ENCODE measurements around the gene NLRP1. TPM values are rescaled to one million over a fixed set of nuclear protein-coding genes. Genes with fewer than 3 reads are reported as not detected.
"Not testable (repeated sequence)": the region's sequence is repeated elsewhere in the genome, so short reads cannot be mapped to it uniquely, and the experiment has no call there.

Gene NLRP1
- total and polyA plus RNA-seq, 7 donors = 2.7 to 5.7 (median 3.4) TPM

DNA sequence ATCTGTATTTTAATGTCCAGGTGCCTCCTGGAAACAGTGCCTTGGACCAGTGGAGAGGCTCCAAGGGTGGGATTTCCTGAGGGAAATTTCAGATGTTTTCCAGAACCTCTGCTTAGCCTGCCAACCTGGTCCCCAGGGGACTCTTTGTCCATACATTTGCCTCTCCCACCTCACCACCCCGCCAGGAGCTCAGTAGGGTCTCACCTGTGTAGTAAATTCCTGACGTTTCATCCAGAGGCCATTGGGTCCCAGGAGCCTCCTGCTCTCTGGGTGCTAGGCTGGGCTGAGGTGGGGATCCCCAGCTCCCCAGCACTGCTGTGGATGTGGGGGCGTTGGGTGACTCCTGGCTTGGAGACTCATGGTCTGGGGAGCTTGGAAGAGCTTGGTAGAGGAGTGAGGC lies 2.7 kb downstream of the NLRP1 start:
- H3K4me3 ChIP-seq = no peak overlapping the region
- ATAC-seq (no peak), DNase-seq (no peak)
- intact Hi-C loops (cut with DNase I) = no loop called here
- no peaks in the 10 kb centered on the region for H3K27me3 ChIP-seq (ENCODE audit: insufficient read depth in 3 of 3, low read length in 2 of 3)
- peaks cover 0 to 4% of the 10 kb centered on the region in 2 donors for H3K36me3 ChIP-seq (ENCODE audit: insufficient read depth in 1 of 2, low read depth in 1 of 2)
- WGBS, 3 donors = 64 to 78% (median 67%) methylated on average over 3 of the region's 3 CpGs
- H3K27ac ChIP-seq = no peak overlapping the region
- H3K4me1 ChIP-seq = peaks cover 21% of the 10 kb centered on the region
- H3K9me3 ChIP-seq = no peaks in the 10 kb centered on the region
- no peak for TF ChIP-seq CTCF (IDR thresholded peaks at IDR 0.05)

DNA sequence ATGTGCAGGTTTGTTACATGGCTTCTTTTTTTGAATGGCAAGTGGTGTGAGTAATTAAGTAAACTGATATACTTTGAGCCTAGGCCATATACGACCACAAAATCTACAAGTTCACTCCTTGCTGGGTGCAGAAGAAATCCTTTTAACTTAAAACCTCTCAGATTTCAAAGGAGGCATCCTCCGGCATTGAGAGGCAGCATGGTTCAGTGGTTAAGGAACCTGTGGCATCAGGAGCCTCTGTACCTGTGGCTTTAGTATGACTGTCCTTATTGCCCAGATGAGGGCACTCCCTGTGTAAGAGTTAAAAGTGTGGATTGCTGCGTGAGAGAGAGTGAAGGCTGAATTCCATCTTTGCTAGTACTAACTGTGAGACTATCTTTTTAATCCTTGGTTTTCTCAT lies 3.3 kb downstream of the NLRP1 start:
- Histone ChIP-seq H3K27me3 (ENCODE audit: insufficient read depth in 3 of 3, low read length in 2 of 3) (no peaks in the 10 kb centered on the region), H3K9me3 (no peaks in the 10 kb centered on the region), H3K27ac (no peak overlapping the region), H3K36me3 (ENCODE audit: insufficient read depth in 1 of 2, low read depth in 1 of 2) (peaks cover 0 to 4% of the 10 kb centered on the region in 2 donors), H3K4me3 (no peak overlapping the region), H3K4me1 (peaks cover 14% of the 10 kb centered on the region)
- no peak for TF ChIP-seq CTCF (IDR thresholded peaks at IDR 0.05)
- DNase-seq (no peak), ATAC-seq (no peak)
- intact Hi-C loops (cut with DNase I) = no loop called here
- 42 to 54% (median 43%) methylated on average over 3 of the region's 3 CpGs for WGBS, 3 donors

- H3K27me3 ChIP-seq (ENCODE audit: insufficient read depth in 3 of 3, low read length in 2 of 3) = no peaks in the 10 kb centered on the region
- H3K4me1 ChIP-seq = peaks cover 8% of the 10 kb centered on the region
- DNase-seq (no peak), ATAC-seq (no peak)
- peaks cover 0 to 4% of the 10 kb centered on the region in 2 donors for H3K36me3 ChIP-seq (ENCODE audit: insufficient read depth in 1 of 2, low read depth in 1 of 2)
- no peak for TF ChIP-seq CTCF (IDR thresholded peaks at IDR 0.05)
- intact Hi-C loops (cut with DNase I) = no loop called here
- no peaks in the 10 kb centered on the region for H3K9me3 ChIP-seq
- H3K27ac ChIP-seq = no peak overlapping the region
- no peak overlapping the region for H3K4me3 ChIP-seq
These were observed 3.9 kb downstream of the NLRP1 start for GRCh38 chr17:5580367-5580766.

DNA sequence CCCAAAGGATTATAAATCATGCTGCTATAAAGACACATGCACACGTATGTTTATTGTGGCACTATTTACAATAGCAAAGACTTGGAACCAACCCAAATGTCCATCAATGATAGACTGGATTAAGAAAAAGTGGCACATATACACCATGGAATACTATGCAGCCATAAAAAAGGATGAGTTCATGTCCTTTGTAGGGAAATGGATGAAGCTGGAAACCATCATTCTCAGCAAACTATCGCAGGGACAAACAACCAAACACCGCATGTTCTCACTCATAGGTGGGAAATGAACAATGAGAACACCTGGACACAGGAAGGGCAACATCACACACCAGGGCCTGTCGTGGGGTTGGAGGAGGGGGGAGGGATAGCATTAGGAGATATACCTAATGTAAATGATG lies 5.5 kb downstream of the NLRP1 start:
- WGBS, 3 donors = 89 to 91% (median 91%) methylated on average over 3 of the region's 4 CpGs
- ATAC-seq; H3K27ac ChIP-seq; intact Hi-C loops (cut with DNase I); H3K9me3 ChIP-seq; DNase-seq; H3K27me3 ChIP-seq (ENCODE audit: insufficient read depth in 3 of 3, low read length in 2 of 3); H3K36me3 ChIP-seq (ENCODE audit: insufficient read depth in 1 of 2, low read depth in 1 of 2); H3K4me1 ChIP-seq; H3K4me3 ChIP-seq: not testable (repeated sequence)

- H3K4me3 ChIP-seq; H3K36me3 ChIP-seq (ENCODE audit: insufficient read depth in 1 of 2, low read depth in 1 of 2): not testable (repeated sequence)
- 92 to 93% (median 92%) methylated on average over 6 to 7 of the region's 7 CpGs for WGBS, 3 donors
These were observed 11.3 kb downstream of the NLRP1 start for GRCh38 chr17:5573017-5573416.

GRCh38 chr17:5571281-5571680 lies 13.0 kb downstream of the NLRP1 start:
- no peak for ATAC-seq
- H3K27ac ChIP-seq = no peak overlapping the region
- 87 to 97% (median 92%) methylated on average over 1 of the region's 1 CpG for WGBS, 3 donors
- no peaks in the 10 kb centered on the region for H3K27me3 ChIP-seq (ENCODE audit: insufficient read depth in 3 of 3, low read length in 2 of 3)
- no peak for TF ChIP-seq CTCF (IDR thresholded peaks at IDR 0.05)
- H3K36me3 ChIP-seq (ENCODE audit: insufficient read depth in 1 of 2, low read depth in 1 of 2) = no peaks in the 10 kb centered on the region
- H3K4me1 ChIP-seq = no peaks in the 10 kb centered on the region
- H3K9me3 ChIP-seq = no peaks in the 10 kb centered on the region
- H3K4me3 ChIP-seq = no peak overlapping the region
- intact Hi-C loops (cut with DNase I) = no loop called here
- no peak for DNase-seq

More at GRCh38 chr17:5573017-5573416, 11.3 kb downstream of the NLRP1 start:
- intact Hi-C loops (cut with DNase I); H3K27ac ChIP-seq; H3K4me1 ChIP-seq; DNase-seq; ATAC-seq; H3K9me3 ChIP-seq; H3K27me3 ChIP-seq (ENCODE audit: insufficient read depth in 3 of 3, low read length in 2 of 3): not testable (repeated sequence)

Measured in psoas muscle (tissue), 8 donors.